Measurements from ENCODE around the gene PRPF40A.
"Not testable (repeated sequence)": the region's sequence is repeated elsewhere in the genome, so short reads cannot be mapped to it uniquely, and the experiment has no call there.

PRPF40A gene

GRCh38 chr2:152717228-152718075, at the start of gene PRPF40A:
PRPF40A (minus strand) TSS chr2:152717461; CDS start chr2:152717439, 22 bp downstream.
- peak; percentile 98 for DNase-seq (ENCODE audit: low read depth)

DNA sequence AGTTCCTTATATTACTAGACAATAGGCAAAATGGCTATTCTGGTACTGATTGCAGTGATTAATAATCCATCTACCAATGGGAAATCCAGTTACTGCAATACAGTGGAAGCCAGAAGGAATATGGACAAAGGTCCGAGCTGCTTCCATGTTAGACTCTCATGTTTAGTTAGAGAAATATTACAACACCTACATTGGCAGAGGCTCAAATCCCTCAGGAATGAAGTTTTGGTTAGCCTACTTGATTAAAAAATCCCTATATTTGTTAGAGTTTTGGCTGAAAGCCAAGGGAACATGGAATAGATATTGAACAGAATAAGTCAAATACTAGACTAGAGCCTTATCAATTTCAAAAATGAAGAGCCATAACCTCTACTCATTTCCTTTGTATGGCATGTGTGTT, 49.7 kb upstream of the PRPF40A start:
- peak; percentile 34 for DNase-seq (ENCODE audit: low read depth)

GRCh38 chr2:152763651-152764050, 46.4 kb upstream of the PRPF40A start:
- DNase-seq (ENCODE audit: low read depth), result no peak

DNA sequence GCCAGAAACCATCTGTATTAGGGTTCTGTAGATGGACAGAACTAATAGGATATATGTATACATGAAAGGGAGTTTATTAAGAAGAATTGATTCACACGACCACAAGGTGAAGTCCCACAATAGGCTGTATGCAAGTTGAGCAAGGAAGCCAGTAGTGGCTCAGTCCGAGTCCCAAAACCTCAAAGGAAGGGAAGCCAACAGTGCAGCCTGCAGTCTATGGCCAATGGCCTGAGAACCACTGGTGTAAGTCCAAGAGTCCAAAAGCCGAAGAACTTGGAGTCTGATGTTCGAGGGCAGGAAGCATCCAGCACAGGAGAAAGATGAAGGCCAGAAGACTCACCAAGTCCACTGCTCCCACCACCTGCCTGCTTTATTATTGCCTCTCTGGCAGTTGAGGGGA, 45.9 kb upstream of the PRPF40A start:
- not testable (repeated sequence) for DNase-seq (ENCODE audit: low read depth)

DNA sequence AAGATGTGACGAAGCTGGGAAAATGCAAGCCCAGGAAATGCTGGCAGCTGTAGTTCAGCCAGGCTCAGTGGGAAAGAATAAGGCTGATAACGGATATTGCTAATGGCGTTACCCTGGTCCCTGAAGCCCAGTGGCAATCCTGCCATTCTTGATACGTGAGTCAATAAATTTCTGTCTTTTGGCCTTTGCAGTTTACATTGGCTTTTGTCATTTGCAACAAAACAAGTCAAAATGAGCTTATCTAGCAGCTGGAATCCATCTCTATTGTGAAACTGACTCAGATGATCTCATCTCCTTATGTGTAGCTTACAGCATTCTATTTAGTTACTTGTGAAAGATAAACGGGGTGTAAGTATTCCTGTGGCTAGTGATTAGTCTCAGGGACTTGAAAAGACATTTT, 44.9 kb upstream of the PRPF40A start:
- peak; percentile 61 for DNase-seq (ENCODE audit: low read depth)

- no peak for DNase-seq (ENCODE audit: low read depth)
Measured at GRCh38 chr2:152761214-152761613, 44.0 kb upstream of the PRPF40A start.

- no peak for DNase-seq (ENCODE audit: low read depth)
Measured at GRCh38 chr2:152759290-152760072, 42.2 kb upstream of the PRPF40A start.

GRCh38 chr2:152755029-152755428, 37.8 kb upstream of the PRPF40A start:
- no peak for DNase-seq (ENCODE audit: low read depth)

DNA sequence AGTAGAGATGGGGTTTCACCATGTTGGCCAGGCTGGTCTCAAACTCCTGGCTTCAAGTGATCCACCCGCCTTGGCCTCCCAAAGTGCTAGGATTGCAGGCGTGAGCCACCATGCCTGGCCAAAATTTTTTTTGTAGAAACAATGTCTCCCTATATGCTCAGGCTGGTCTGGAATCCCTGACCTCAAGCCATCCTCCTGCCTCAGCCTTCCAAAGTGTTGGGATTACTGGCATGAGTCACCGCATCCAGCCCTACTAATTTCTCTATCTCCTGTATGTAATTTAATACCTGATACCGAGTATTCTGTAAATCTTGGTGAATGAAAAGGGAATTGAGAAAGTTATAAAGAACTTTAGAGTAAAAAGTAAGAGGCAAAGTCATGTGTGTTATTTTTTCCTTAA, 30.5 kb upstream of the PRPF40A start:
- DNase-seq (ENCODE audit: low read depth), result not testable (repeated sequence)

DNA sequence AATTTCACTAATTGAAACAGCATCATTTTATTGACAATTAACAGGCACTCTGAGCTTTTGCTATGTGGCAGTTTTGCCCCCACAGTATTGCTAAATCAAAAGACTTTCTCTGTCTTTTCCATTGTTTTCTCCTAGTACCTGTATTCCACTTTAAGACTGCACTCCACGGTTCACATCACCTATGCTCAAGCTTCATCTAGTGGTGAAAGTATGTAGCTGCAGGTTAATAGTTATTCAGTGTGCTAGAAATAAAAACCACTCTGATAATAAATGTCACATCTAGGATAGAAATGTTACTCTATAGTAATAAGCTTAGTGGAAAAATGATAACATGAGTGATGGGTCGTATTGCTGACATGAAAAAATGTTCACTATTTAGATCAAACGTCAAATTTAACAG, 25.7 kb upstream of the PRPF40A start:
- no peak for DNase-seq (ENCODE audit: low read depth)

DNA sequence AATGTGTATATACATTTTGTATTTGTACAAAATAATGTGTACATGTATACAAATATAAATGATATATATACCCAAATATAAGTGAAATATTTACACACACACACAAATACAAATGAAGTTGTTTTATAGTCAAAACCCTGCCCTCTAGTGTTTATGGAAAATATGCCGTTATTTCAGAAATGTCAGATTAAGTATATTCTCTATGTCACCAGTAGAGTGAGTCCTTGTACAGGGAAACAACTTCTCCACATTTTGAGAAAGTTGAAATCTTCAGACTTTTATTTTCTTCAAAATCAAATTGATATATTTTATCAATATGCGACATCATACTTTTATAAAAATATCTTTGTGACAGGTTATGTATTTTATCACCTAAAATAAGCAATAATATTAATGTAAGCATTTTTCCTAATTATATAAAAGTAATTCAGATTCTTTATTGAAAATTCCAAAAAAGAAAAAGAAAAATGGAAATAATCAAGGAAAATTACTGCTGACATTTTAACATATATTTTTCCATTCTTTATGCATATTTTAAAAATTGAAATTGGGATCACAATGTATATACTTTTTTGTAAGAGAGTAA, 23.6 kb upstream of the PRPF40A start:
- peak; percentile 63 for DNase-seq (ENCODE audit: low read depth)

DNA sequence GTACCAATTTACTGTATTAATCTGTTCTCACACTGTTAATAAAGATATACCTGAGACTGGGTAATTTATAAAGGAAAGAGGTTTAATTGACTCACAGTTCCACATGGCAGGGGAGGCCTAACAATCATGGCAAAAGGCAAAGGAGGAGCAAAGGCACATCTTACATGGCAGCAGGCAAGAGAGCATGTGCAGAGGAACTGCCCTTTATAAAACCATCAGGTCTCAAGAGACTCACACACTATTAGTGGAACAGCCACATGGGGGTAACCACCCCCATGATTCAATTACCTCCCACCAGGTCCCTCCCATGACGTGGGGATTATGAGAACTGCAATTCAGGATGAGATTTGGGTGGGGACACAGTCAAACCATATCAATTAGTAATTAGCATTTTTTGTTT, 22.4 kb upstream of the PRPF40A start:
- DNase-seq (ENCODE audit: low read depth), result not testable (repeated sequence)

- no peak for DNase-seq (ENCODE audit: low read depth)
Measured at GRCh38 chr2:152738438-152738837, 21.2 kb upstream of the PRPF40A start.

DNA sequence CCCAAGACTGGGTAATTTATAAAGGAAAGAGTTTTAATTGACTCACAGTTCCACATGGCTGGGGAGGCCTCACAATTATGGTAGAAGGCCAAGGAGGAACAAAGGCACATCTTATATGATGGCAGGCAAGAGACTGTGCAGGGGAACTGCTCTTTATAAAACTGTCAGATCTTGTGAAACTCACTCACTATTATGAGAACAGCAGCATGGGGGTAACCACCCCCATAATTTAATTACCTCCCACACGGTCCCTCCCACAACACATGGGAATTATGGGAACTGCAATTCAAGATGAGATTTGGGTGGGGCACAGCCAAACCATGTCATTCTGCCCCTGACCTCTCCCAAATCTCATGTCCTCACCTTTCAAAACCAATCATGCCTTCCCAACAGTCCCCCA, 20.2 kb upstream of the PRPF40A start:
- not testable (repeated sequence) for DNase-seq (ENCODE audit: low read depth)

- DNase-seq (ENCODE audit: low read depth), result peak; percentile 40
Measured at GRCh38 chr2:152730591-152731333, 13.5 kb upstream of the PRPF40A start.

- no peak for DNase-seq (ENCODE audit: low read depth)
Measured at GRCh38 chr2:152729844-152730243, 12.6 kb upstream of the PRPF40A start.

DNA sequence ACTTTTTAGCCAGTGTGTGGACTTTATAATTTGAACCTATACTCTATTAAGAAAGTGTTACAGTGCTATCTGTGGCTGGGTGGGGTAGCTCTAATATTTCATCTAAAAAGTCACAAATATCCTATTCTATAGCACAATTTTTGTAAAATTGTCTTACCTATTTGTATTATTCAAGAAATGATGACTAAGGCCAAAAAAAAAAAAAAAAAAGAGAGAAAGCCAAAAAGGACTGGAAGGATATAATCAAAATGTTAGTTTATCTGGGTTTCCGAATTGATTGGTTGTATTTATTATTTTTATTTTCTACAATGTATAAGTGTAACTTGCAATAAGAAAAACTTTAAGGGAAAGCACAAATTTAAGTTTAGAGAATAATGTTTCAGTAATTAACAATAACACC, 6.7 kb upstream of the PRPF40A start:
- DNase-seq (ENCODE audit: low read depth), result no peak

DNA sequence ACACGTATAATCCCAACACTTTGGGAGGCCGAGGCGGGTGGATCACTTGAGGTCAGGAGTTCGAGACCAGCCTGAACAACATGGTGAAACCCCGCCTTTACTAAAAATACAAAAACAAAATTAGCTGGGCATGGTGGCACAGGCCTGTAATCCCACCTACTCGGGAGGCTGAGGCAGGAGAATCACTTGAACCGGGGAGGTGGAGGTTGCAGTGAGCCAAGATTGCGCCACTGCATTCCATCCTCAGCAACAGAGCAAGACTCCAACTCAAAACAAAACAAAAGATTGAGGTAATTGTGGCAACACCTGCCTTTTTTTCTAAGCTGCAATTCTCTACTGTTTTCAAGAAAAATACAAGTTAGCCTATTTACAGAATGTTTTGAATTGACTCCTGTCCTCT, 5.4 kb upstream of the PRPF40A start:
- DNase-seq (ENCODE audit: low read depth), result not testable (repeated sequence)

DNA sequence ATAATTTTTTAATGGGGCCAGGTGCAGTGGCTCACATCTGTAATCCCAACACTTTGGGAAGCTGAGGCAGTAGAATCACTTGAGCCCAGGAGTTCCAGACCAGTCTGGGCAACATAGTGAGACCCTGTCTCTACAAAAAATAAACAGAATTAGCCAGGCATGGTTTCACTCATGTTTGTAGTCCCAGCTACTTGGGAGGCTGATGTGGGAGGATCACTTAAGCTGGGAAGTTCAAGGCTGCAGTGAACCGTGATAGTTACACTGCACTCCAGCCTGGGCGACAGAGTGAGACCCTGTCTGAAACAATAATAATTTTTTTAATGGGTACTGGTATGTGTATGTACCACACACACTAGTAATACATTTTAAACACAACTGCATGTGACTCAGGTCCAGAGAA, 3.5 kb upstream of the PRPF40A start:
- DNase-seq (ENCODE audit: low read depth), result no peak

DNA sequence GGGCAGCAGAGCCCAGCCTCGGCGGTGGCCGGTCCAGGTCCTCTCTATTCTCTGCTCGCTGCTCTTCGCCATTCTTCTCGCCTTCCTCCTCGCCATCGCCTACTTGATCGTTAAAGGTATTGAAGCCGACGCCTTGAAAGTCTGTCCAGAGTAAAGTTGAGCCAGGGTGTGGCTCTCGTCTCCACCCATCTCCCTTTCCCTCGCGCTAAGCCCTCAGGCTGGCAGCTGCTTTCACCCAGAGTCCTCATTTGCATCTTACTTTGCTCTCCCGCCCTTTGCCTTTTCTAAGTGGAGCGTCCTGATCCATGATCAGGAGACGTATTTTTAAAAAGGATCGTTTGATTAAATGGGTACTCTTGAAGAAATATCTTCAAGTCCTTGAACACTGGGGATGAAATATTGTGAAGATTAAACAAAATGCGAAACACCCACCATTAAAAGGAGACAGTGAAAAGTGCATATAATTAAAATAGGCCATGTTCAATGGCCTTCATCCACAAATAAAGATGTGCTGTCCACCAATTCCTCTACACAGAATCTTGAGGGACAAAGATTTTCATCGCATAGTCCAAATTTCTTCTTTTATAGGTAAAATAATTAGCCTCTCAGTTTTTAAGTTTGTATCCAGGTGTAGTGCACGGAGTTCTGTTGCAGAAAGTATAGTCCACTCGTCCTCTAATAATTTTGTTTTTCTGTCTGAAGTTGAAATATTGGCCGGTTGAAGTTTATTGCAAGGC, 1.8 kb upstream of the PRPF40A start:
- peak; percentile 5 for DNase-seq (ENCODE audit: low read depth)

Data from fibroblast of gingiva (primary cell).